GM08714 (cell line): ENCODE measurements around the gene BLM.
"Not testable (repeated sequence)": the region's sequence is repeated elsewhere in the genome, so short reads cannot be mapped to it uniquely, and the experiment has no call there.

ENCODE experiments used
- H3K4me3 ChIP-seq: fragments of 200-500 bp; sonication (Bioruptor generic); 2 replicates; pipeline ENCODE4 v1.5.1; 2014; ENCODE audit warnings: mild to moderate bottlenecking, low read length, inconsistent platforms
- ZNF274 ChIP-seq: IDR thresholded peaks from 2 replicates; pipeline ENCODE4 v1.6.1; 2012; ENCODE audit warnings: mild to moderate bottlenecking, low read depth, low read length

The BLM gene

GRCh38 chr15:90820481-90820880 lies 103.3 kb downstream of the BLM start:
- H3K4me3 ChIP-seq, result no peak overlapping the region
- TF ChIP-seq ZNF274, result no peak

DNA sequence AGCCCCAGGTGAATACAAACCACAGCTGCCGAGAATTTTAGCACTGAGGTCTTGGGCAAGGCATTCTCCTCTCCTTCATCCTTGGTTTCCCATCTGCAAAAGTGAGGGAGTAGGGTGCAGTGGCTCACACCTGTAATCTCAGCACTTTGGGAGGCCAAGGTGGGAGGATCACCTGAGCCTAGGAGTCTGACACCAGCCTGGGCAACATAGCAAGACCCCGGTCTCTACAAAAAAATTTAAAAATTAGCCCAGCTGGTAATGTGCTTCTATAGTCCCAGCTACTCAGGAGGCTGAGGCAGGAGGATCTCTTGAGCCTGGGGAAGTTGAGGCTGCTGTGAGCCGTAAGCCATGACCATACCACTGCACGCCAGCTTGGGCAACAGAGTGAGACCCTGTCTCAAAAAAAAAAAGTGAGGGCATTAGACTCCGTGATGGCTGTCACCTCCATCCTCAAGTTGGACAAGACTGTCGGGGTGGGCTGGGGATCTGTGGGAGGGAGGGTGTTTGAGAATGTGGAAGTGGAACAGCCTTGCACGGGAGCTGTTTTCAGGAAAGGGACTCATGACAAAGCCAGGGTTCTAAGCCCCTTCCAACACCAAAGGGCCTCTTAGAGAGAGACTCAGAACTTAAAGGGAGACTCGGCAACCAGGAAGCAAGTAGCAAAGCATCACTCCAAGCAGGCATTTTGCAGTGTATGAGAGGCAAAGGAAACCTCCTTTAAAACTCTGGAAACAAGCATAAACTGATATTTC lies 105.2 kb downstream of the BLM start:
- no peak for TF ChIP-seq ZNF274
- H3K4me3 ChIP-seq, result no peak overlapping the region

DNA sequence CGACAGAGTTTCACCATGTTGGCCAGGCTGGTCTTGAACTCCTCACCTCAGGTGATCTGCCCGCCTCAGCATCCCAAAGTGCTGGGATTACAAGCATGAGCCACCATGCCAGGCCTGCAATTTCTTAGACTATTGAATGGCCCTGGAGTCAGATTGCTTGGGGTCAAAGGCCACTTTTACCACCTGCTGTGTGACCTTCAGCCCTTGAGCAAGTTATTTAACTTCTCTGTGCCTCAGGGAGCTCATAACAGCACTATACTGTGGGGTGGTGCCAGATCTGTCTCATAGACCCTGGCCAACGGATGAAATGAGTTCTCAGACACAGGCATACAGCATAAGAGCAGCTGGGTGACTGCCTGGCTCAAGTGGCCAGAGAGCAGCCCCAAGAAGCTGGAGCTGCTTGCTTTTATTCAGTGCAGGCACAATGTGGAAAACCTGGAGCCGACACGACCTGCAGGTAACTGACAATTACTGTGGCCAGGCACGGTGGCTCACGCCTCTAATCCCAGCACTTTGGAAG lies 106.4 kb downstream of the BLM start:
- TF ChIP-seq ZNF274, result no peak
- no peak overlapping the region for H3K4me3 ChIP-seq

DNA sequence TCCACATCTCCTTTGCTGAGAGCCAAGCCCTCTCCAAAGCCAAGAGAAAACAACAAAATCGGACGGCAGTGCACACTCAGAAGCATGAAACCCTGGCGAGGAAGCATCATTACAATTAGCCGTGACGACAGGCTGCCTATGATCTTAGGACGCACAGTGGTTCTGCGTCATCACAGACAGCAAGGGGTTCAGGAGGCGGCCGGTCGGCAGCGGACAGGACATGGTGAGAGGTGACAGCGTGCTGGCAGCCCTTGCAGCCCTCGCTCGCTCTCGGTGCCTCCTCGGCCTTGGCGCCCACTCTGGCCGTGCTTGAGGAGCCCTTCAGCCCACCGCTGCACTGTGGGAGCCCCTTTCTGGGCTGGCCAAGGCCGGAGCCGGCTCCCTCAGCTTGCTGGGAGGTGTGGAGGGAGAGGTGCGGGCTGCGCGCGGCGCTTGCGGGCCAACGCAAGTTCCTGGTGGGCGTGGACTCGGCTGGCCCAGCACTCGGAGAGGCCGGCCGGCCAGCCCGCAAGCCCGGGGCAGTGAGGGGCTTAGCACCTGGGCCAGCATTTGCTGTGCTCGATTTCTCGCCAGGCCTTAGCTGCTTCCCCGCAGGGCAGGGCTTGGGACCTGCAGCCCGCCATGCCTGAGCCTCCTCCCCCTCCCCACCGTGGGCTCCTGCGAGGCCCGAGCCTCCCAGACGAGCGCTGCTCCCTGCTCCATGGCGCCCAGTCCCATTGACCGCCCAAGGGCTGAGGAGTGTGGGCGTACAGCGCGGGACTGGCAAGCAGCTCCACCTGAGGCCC lies 108.2 kb downstream of the BLM start:
- not testable (repeated sequence) for H3K4me3 ChIP-seq

DNA sequence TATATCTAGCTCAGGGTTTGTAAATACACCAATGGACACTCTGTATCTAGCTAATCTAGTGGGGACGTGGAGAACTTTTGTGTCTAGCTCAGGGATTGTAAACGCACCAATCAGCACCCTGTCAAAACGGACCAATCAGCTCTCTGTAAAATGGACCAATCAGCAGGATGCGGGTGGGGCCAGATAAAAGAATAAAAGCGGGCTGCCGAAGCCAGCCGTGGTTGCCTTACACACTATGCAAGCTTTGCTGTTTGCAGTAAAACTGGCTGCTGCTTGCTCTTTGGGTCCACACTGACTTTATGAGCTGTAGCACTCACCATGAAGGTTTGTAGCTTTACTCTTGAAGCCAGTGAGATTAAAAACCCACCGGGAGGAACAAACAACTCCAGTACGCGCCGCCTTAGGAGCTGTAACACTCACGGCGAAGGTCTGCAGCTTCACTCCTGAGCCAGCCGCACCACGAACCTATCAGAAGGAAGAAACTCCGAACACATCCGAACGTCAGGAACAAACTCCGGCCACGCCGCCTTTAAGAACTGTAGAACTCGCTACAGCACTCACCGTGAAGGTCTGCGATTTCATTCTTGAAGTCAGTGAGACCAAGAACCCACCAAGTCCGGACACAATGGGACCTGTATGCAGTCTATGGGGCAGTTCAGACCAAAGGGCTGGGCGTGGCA lies 109.2 kb downstream of the BLM start:
- H3K4me3 ChIP-seq, result not testable (repeated sequence)

- H3K4me3 ChIP-seq, result no peak overlapping the region
- TF ChIP-seq ZNF274, result no peak
Observed at GRCh38 chr15:90826886-90827435, 109.8 kb downstream of the BLM start.

DNA sequence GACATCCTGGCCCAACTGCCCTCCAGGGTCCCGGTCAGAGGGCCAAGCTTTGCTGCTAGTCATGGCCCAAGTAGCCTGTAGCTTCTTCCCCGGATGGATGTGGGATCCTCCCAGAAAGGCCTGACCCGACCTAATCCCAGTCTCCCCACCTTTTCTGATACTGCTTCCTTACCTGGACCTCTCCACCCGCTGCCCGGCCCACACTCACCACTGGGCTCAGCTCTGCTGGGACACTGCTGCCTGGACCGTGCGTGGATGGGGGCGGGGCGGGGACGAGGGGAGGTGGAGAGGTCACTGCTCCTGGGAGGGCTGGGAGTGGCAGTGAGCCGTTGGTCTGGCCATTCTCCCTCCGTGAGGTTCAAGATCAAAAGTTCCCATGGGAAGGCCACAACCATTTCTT lies 111.0 kb downstream of the BLM start:
- no peak overlapping the region for H3K4me3 ChIP-seq
- no peak for TF ChIP-seq ZNF274

DNA sequence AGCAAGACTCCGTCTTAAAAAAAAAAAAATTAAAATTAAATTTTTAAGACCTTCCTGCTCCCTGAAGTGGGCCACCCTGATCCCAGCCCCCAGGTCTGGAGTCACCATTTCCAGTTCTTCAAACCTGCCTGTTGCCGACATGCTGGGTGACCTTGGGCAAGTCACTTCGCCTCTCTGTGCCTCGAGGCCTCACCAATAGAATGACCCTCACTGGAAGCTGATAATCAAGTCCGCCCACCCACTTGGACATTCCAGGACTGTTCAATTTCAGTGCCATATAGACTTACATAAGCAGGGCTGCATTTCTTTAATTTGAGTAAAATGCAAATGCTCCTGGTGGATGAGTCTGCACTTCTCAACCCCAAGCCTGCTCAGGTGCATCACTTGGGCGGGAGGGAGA lies 112.0 kb downstream of the BLM start:
- no peak for TF ChIP-seq ZNF274
- H3K4me3 ChIP-seq, result no peak overlapping the region

- H3K4me3 ChIP-seq, result no peak overlapping the region
- TF ChIP-seq ZNF274, result no peak
Observed at GRCh38 chr15:90829942-90830440, 112.8 kb downstream of the BLM start.

DNA sequence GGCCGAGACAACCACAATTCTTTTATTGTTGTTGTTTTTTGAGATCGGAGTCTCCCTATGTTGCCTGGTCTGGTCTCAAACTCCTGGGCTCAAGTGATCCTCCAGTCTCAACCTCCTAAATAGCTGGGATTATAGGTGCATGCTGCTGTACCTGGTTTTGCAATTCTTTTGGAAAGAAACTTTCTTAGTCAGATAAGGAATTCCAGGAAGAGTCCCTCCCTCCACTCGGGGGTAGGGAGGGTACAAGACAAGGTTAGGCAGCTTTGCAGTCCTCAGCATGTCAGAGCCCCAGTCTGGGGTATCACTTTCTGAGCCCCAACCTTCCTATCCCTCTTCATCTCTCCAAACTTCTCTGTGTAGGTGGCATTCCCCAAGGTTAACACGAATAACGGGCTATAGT lies 117.5 kb downstream of the BLM start:
- H3K4me3 ChIP-seq, result no peak overlapping the region
- no peak for TF ChIP-seq ZNF274

GRCh38 chr15:90836296-90836871 lies 119.2 kb downstream of the BLM start:
- no peak for TF ChIP-seq ZNF274
- no peak overlapping the region for H3K4me3 ChIP-seq

DNA sequence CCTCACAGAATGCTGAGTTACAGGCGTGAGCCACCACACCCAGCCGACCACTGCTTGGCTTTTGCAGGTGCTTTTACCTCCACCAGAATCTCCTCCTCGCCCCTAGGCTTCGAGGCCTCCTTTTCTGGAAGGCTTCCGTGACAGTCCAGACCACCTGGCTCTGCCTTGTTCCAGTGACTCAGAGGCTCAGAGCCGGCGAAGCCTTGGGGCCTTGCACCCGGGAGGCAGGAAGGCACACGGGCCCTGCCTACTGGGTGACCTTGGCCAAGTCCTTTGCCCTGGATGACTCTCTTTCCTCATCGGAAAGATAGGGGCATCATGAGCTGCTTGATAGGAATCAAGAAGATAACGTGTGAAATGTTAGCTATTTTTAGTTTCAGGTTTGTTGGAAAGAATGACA lies 119.9 kb downstream of the BLM start:
- TF ChIP-seq ZNF274, result no peak
- H3K4me3 ChIP-seq, result no peak overlapping the region

- no peak for TF ChIP-seq ZNF274
- H3K4me3 ChIP-seq, result no peak overlapping the region
Observed at GRCh38 chr15:90838139-90838538, 121.0 kb downstream of the BLM start.

- H3K4me3 ChIP-seq, result no peak overlapping the region
- no peak for TF ChIP-seq ZNF274
Observed at GRCh38 chr15:90838544-90838943, 121.4 kb downstream of the BLM start.
